ENCODE measurements around the gene RAB3C.

DNA sequence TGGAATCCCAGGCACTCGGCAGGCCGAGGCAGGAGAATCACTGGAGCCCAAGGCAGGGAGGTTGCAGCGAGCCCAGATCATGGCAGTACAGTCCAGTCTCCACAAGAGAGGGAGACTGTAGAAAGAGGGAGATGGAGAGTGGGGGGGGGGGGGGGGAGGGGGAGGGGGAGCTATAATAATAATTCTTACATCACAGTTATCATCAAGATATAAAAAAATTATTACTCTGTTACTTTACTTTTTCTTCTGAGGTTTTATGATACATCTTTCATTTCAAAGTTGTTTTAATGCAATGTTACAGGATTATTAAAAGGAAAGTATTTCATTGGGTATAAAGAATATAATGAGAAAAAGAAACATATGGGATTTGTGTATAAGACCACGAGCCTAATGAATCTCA, 17.8 kb upstream of the RAB3C start:
- TF ChIP-seq, protein P1, sequence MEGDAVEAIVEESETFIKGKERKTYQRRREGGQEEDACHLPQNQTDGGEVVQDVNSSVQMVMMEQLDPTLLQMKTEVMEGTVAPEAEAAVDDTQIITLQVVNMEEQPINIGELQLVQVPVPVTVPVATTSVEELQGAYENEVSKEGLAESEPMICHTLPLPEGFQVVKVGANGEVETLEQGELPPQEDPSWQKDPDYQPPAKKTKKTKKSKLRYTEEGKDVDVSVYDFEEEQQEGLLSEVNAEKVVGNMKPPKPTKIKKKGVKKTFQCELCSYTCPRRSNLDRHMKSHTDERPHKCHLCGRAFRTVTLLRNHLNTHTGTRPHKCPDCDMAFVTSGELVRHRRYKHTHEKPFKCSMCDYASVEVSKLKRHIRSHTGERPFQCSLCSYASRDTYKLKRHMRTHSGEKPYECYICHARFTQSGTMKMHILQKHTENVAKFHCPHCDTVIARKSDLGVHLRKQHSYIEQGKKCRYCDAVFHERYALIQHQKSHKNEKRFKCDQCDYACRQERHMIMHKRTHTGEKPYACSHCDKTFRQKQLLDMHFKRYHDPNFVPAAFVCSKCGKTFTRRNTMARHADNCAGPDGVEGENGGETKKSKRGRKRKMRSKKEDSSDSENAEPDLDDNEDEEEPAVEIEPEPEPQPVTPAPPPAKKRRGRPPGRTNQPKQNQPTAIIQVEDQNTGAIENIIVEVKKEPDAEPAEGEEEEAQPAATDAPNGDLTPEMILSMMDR (IDR thresholded peaks at IDR 0.05), result no peak
- TF ChIP-seq POLR2AphosphoS5 (IDR thresholded peaks at IDR 0.05; ENCODE audit: low read depth, low read length) (no peak), TCF7L2 (IDR thresholded peaks at IDR 0.05; ENCODE audit: low read depth, low read length) (no peak), SIN3A (IDR thresholded peaks at IDR 0.05; ENCODE audit: borderline replicate concordance, insufficient read depth, low read depth, low read length) (no peak)
- TF ChIP-seq, protein P2, sequence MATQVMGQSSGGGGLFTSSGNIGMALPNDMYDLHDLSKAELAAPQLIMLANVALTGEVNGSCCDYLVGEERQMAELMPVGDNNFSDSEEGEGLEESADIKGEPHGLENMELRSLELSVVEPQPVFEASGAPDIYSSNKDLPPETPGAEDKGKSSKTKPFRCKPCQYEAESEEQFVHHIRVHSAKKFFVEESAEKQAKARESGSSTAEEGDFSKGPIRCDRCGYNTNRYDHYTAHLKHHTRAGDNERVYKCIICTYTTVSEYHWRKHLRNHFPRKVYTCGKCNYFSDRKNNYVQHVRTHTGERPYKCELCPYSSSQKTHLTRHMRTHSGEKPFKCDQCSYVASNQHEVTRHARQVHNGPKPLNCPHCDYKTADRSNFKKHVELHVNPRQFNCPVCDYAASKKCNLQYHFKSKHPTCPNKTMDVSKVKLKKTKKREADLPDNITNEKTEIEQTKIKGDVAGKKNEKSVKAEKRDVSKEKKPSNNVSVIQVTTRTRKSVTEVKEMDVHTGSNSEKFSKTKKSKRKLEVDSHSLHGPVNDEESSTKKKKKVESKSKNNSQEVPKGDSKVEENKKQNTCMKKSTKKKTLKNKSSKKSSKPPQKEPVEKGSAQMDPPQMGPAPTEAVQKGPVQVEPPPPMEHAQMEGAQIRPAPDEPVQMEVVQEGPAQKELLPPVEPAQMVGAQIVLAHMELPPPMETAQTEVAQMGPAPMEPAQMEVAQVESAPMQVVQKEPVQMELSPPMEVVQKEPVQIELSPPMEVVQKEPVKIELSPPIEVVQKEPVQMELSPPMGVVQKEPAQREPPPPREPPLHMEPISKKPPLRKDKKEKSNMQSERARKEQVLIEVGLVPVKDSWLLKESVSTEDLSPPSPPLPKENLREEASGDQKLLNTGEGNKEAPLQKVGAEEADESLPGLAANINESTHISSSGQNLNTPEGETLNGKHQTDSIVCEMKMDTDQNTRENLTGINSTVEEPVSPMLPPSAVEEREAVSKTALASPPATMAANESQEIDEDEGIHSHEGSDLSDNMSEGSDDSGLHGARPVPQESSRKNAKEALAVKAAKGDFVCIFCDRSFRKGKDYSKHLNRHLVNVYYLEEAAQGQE (IDR thresholded peaks at IDR 0.05; ENCODE audit: insufficient read depth in 1 of 2, low read depth in 2 of 2, low read length in 1 of 2), result no peak

Data from Panc1 (cell line).